ENCODE results near the gene LIPI. TPM values are rescaled to one million over a fixed set of nuclear protein-coding genes. Genes with fewer than 3 reads are reported as not detected.
"Not testable (repeated sequence)": the region's sequence is repeated elsewhere in the genome, so short reads cannot be mapped to it uniquely, and the experiment has no call there.

LIPI gene
- total RNA-seq, 1 donor from 2014 or later = not detected

GRCh38 chr21:14120091-14120734 lies 90.5 kb downstream of the LIPI start:
- intact Hi-C loops (cut with micrococcal nuclease) = loop anchor here (5.0 kb wide), 1 partner anchor 93 kb away; no protein-coding TSS in a partner anchor

DNA sequence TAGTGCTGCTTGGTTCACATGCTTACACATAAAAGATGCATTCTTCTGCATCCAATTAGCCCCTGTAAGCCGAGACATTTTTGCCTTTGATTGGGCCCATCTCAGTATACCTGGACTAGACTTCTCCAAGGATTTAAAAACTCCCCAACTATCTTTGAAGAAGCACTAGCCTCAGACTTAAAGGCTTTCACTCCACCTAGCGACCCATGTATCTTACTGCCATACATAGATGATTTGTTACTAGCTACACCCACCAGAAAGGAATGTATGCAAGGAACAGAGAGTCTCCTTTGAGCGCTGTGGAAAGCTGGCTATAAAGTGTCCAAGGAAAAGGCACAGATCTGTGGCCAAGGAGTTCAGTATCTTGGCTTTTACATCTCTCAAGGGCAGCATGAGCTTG lies 91.7 kb downstream of the LIPI start:
- intact Hi-C loops (cut with micrococcal nuclease) = no loop called here

DNA sequence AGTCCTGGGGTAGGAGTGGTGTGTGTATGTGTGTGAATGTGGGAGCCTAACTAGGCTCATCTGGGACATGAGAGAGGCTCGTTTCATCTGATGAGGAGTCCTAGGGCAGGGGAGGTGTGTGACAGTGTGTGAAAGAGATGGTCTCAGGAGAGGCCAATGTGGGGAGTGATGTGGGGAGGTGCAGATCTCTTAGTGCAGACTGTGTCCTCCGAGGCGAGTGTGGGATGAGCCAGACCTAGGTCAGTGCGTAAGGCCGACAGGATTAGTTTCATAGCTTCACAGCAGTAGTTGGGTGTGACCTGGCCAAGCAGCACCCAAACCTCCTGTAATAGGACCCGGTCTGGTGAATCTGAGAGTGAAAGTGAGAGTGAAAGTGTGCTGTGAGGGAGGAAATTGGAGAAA lies 94.7 kb downstream of the LIPI start:
- intact Hi-C loops (cut with micrococcal nuclease) = no loop called here

DNA sequence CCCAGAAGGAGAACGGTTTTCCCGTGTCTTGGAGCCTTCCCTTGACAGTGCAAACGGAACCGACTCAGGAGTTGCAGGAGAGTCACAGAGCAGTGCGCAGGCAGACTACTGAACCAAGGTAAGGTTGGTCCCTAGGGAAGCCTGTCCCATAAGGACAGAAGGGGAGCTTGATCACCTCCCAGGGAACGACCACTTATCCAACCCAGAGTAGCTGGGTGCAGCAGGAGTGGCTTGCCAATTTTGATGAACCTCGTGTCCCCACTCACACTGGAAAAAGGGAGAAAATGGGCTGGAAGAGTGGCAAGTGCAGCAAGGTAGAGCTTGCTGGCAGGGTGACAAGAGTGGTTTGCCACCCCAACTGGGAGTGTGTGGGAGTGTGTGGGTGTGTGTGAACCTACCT lies 95.1 kb downstream of the LIPI start:
- intact Hi-C loops (cut with micrococcal nuclease) = no loop called here

- intact Hi-C loops (cut with micrococcal nuclease) = no loop called here
Measured at GRCh38 chr21:14114251-14114650, 96.5 kb downstream of the LIPI start.

DNA sequence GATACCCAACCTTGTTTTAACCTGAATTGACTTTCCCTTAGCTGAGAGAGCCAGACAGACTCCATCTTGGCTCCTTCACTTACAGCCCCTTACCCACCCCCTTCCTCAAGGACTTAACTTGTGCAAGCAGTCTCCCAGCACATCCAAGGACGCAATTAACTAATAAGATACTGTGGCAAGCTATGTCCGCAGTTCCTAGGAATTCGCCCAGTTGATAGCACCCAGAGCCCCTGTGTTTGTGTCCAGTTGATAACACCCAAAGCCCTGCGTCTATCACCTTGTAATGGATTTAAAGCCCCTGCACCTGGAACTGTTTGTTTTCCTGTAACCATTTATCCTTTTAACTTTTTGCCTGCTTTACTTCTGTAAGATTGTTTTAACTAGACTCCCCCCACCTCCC lies 106.2 kb downstream of the LIPI start:
- intact Hi-C loops (cut with micrococcal nuclease) = not testable (repeated sequence)

- intact Hi-C loops (cut with micrococcal nuclease) = no loop called here
Measured at GRCh38 chr21:14099570-14099969, 111.2 kb downstream of the LIPI start.

DNA sequence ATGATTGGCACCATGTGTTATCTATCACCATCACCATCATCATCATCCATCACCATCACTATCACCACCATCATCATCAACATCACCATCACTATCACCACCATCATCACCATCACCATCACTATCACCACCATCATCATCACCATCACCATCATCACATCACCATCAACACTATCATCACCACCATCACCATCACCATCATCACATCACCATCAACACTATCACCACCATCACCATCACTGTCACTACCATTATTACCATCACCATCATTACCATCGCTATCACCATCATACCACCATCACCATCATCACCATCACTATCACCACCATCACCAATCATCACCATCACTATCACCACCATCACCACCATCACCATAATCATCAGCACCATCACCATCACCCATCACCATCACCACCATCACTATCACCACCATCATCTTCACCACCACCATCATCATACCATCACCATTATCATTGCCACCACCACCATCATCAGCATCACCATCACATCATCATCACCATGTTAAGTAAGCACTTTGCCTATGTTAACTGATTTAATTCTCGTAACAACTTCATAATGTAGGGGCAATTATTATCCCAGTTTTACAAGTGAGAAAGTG lies 112.8 kb downstream of the LIPI start:
- intact Hi-C loops (cut with micrococcal nuclease) = no loop called here

GRCh38 chr21:14096577-14096976 lies 114.2 kb downstream of the LIPI start:
- intact Hi-C loops (cut with micrococcal nuclease) = no loop called here

DNA sequence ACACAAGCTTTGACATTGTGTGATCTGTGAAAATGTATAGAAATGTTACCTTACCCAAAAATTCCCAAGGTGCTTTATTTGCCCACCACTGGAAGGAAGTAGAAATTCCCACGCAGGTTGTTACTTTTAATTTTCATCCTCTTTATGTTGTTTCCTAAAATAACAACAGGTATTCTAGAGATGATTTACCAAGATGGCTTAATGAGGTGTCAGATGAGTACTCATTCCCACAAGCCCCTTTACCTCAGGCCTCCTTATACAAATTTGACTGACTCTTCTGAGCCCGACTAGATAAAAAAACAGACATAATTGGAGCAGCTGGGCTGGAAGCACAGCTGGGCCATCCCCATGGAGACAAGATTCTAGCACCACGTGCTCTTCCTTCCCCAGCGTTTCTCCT lies 114.6 kb downstream of the LIPI start:
- intact Hi-C loops (cut with micrococcal nuclease) = no loop called here

DNA sequence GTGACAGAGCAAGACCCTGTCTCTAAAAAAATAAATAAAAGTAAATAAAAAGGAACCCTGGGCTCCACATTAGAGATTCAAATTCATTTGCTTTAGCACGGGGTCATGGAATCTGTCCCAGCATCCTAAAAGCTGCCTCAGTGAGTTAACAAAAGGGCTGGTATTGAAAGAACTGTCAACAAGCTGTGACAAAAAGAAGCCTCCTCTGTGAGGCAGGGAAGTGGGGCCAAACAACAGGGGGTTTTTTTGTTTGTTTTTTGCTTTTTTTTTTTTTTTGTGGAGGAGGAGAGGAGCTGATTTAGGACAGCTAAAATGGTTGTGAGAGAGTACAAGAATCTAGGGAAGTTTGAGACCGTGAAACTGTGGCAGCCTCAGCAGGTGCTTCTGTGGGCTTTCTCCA lies 115.7 kb downstream of the LIPI start:
- intact Hi-C loops (cut with micrococcal nuclease) = no loop called here

GRCh38 chr21:14092834-14093560 lies 117.8 kb downstream of the LIPI start:
- intact Hi-C loops (cut with micrococcal nuclease) = no loop called here

GRCh38 chr21:14090184-14090583 lies 120.6 kb downstream of the LIPI start:
- intact Hi-C loops (cut with micrococcal nuclease) = not testable (repeated sequence)

- intact Hi-C loops (cut with micrococcal nuclease) = loop anchor here (5.0 to 10.0 kb wide), 2 partner anchors 64 to 459 kb away; partner anchors contain the start of gene SAMSN1
Measured at GRCh38 chr21:14088391-14088790, 122.4 kb downstream of the LIPI start.

- intact Hi-C loops (cut with micrococcal nuclease) = loop anchor here (5.0 to 10.0 kb wide), 2 partner anchors 62 to 461 kb away; partner anchors contain the start of gene SAMSN1
Measured at GRCh38 chr21:14086553-14086952, 124.2 kb downstream of the LIPI start.

DNA sequence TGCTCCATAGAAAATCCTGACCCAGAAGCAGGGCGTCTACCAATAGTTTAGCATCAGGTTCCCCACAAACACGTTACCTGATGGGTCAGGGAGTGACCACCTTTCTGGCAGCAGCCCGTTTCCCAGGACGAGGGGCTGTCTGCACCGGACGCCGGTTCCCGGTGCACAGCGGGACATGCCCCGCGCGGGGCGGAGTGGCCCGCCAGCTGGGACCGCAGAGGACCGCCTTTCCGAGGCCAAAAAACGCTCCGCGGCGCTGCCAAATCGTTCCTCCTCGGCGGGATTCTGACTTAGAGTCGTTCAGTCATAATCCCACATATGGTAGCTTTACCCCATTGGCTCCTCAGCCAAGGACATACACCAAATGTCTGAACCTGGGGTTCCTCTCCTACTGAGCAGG lies 126.1 kb downstream of the LIPI start:
- intact Hi-C loops (cut with micrococcal nuclease) = loop anchor here (5.0 to 10.0 kb wide), 2 partner anchors 60 to 463 kb away; partner anchors contain the start of gene SAMSN1

DNA sequence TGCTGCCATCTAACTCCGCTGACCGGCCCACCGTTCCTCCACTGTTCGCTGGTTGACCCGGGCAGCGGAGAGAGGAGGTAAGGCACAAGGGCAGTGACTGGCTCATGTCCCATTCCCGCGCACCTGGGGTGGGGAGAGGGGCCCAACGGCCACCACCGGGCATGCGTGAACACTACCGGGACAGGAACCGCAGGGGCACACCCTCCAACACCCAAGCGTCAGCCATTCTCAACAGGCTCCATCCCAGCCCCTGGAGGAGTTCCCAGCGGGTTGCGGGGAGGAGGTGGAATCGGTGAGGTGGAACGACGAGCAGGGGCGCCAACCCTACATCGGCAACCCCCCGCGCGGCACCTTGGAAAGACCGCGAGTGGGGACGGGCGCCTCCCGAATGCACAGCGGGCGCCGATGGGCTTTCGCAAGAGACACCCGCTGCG lies 126.7 kb downstream of the LIPI start:
- intact Hi-C loops (cut with micrococcal nuclease) = loop anchor here (10.0 kb wide), 1 partner anchor 59 kb away; no protein-coding TSS in a partner anchor

- intact Hi-C loops (cut with micrococcal nuclease) = loop anchor here (10.0 kb wide), 1 partner anchor 56 kb away; no protein-coding TSS in a partner anchor
Measured at GRCh38 chr21:14080764-14081096, 130.0 kb downstream of the LIPI start.

- intact Hi-C loops (cut with micrococcal nuclease) = loop anchor here (10.0 kb wide), 1 partner anchor 55 kb away; no protein-coding TSS in a partner anchor
Measured at GRCh38 chr21:14080040-14080763, 130.6 kb downstream of the LIPI start.

- intact Hi-C loops (cut with micrococcal nuclease) = no loop called here
Measured at GRCh38 chr21:14078746-14079375, 131.9 kb downstream of the LIPI start.

All from T-helper 1 cell treated with Interleukin-12 subunit alpha and Interleukin-12 subunit beta and Interleukin-4 antibody, amounts not matched to agents 30 ng/mL and 1 ng/mL, for 36 hours (primary cell).